ENCODE data around the gene CTRB1. TPM values are rescaled to one million over a fixed set of nuclear protein-coding genes. Genes with fewer than 3 reads are reported as not detected.
"Not testable (repeated sequence)": the region's sequence is repeated elsewhere in the genome, so short reads cannot be mapped to it uniquely, and the experiment has no call there.

The CTRB1 gene
- total RNA-seq, 2 donors from 2014 or later: not detected

DNA sequence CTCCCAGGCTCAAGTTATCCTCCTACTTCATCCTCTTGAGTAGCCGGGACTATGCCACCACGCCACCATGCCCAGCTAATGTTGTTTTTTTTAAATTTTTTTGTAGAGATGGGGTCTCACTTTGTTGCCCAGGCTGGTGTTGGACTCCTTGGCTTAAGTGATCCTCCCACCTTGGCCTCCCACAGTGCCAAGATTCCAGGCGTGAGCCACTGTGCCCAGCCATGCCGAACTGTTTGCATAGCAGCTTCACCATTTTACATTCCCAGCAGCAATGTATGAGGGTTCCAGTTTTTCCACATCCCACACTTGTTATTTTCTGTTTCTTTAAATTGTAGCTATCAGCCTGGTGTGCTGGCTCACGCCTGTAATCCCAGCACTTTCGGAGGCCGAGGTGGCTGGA lies 2.2 kb upstream of the CTRB1 start:
- no peak overlapping the region for H3K27ac Mint-ChIP-seq
- DNase-seq (ENCODE audit: low spot score in 2 of 2) (no peak), ATAC-seq (no peak)
- H3K36me3 Mint-ChIP-seq: no peaks in the 10 kb centered on the region
- H3K9me3 Mint-ChIP-seq: no peaks in the 10 kb centered on the region

DNA sequence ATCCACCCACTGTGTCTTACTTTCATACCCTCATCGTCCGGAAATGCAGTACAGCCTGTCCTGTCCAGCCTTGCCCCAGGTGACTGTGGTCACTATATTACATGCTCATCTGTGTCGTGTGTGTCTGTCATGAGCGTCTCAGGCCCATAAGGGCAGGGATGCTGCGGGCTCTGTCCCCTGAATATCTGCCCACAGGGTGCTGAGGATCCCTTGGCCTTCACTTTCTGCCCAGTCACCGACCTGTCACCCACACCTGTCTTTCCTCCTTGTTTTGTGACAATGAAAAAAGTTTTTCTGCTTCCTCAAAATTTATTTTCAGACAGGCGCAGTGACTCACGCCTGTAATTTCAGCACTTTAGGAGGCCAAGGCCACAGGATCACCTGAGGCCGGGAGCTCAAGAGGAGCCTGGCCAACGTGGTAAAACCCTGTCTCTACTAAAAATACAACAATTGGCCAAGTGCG lies 1.4 kb upstream of the CTRB1 start:
- ATAC-seq: no peak
- Mint-ChIP-seq H3K27ac (peak overlapping the region in 1 of 2 donors; percentile 48), H3K36me3 (no peaks in the 10 kb centered on the region), H3K9me3 (no peaks in the 10 kb centered on the region)
- DNase-seq (ENCODE audit: low spot score in 2 of 2): no peak

DNA sequence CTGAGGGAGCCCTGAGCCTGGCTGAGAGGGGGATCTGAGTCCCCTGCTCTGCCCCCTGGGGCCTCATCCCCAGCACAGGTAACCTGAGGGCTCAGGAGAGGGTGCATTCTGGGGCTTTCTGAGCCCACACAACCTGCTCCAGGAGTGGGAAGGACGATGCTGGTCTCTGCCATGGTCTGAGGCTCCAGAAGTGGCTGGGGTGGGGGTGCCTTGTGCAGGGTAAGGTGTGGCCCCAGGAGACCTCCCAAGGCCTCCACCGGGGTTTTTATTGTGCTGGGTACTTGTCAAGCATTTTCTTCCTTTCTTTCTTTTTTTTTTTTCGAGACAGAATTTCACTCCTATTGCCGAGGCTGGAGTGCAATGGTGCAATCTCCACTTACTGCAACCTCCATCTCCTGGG lies 300 bp downstream of the CTRB1 start:
- Mint-ChIP-seq H3K36me3 (no peaks in the 10 kb centered on the region), H3K27ac (peak overlapping the region in 1 of 2 donors; percentile 89), H3K9me3 (no peaks in the 10 kb centered on the region)
- ATAC-seq (no peak), DNase-seq (ENCODE audit: low spot score in 2 of 2) (no peak)

DNA sequence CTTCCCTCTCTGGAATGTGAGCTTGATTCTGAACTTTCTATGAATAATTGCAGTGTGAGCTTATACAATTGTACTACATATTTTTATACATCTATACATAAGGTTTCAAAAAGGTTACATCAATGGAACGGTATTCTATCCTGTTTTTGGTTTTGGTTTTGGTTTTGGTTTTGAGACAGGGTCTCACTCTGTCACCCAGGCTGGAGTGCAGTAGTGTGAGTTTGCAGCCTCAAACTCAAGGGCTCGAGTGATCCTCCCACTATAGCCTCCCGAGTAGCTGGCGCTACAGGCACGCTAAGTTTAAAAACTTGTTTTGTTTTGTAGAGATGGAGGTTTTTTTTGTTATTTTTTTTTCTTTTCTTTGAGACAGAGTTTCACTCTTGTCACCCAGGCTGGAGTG lies 1.1 kb downstream of the CTRB1 start:
- no peak for DNase-seq (ENCODE audit: low spot score in 2 of 2)
- no peaks in the 10 kb centered on the region for H3K36me3 Mint-ChIP-seq
- ATAC-seq: peak; percentile 75 to 86
- peak overlapping the region; percentile 69 to 89 for H3K27ac Mint-ChIP-seq
- no peaks in the 10 kb centered on the region for H3K9me3 Mint-ChIP-seq

DNA sequence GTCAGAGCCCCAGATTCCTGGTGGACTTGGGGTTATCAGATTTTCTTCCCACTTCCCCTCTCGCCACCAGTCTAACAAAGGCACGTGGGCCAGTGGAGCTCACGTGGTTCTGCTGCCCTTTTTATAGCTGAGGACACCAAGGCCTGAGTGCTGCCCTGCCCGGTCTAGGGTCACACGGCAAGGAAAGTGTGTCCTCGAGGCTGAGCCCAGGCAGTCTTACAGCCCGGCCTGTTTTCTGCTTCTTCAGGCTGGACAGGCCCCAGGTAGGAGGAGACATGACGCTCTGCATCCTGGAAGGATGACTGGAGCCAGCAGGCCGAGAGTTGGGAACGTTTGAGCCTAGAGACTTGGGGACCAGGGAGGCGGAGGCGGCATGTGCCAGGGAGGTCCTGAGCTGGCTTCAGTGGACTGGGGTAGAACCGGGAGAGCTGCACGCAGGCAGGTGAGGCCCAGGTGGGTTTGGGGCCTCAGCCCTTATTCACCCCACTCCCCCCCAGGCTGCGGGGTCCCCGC lies 3.5 kb downstream of the CTRB1 start:
- no peak for ATAC-seq
- Mint-ChIP-seq H3K27ac (no peak overlapping the region), H3K9me3 (no peaks in the 10 kb centered on the region), H3K36me3 (no peaks in the 10 kb centered on the region)
- DNase-seq (ENCODE audit: low spot score in 2 of 2): no peak

DNA sequence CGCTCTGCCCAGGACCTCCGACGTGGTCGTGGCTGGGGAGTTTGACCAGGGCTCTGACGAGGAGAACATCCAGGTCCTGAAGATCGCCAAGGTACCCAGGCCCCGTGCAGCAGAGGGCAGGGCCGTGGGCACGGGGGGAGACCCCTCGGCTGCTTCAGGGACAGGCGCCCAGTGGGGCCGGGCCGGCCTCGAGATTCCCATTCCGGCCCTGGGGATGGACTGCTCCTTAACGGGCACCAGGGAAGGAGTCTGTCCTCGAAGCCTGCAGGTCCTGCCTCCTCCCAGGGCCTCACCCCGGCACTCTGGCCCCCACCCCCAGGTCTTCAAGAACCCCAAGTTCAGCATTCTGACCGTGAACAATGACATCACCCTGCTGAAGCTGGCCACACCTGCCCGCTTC lies 4.3 kb downstream of the CTRB1 start:
- DNase-seq (ENCODE audit: low spot score in 2 of 2); H3K27ac Mint-ChIP-seq; H3K9me3 Mint-ChIP-seq; ATAC-seq; H3K36me3 Mint-ChIP-seq: not testable (repeated sequence)

DNA sequence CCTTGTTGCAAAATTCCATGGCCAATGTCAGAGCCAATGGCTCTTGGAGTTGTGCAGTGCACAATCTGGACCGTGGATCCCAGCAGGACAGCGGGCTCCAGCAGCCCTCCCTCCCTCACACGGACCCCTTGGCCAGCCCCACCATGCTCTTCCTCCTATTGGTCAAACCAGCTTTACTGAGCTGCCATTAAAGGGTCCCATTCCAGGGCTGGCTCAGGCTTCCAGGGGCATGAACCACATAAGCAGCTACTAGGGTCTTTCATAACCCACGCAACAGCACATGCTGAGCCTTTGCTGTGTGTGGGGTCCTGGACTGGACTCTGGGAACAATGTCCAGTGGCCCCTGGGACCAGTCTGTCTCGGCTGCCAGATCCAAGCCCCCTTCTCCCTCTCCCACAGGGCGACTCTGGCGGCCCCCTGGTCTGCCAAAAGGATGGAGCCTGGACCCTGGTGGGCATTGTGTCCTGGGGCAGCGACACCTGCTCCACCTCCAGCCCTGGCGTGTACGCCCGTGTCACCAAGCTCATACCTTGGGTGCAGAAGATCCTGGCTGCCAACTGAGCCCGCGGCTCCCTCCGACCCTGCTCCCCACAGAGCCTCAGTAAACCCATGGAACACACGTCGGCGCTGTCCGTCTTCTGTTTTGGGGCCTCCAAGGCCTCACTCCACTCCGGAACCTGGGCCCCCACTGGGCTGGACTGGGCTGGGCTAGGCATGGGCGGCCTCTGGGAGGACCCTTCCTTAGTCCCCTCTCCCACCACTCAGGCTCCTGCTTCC lies 5.7 kb downstream of the CTRB1 start:
- H3K27ac Mint-ChIP-seq: peak overlapping the region in 1 of 2 donors; percentile 44
- H3K9me3 Mint-ChIP-seq: no peaks in the 10 kb centered on the region
- H3K36me3 Mint-ChIP-seq: no peaks in the 10 kb centered on the region
- ATAC-seq: no peak
- no peak for DNase-seq (ENCODE audit: low spot score in 2 of 2)

DNA sequence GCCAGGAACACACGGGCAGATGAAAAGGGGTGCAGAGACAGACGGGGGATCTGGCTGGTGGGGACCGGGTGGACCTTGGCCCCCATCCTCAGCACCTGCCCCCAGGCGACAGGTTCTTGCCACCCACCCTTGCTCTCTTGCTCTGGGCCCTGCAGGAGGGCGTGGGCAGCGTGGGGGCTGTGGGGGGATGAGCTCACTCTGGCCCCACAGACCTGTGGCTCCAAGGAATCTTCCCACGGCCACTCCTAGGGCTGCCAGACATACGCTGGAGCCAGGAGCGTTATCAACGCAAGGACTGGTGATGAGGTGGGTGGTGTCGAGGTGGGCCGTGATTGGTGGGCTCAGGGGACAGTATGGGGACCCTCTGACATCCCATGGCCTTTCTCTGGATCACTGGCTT lies 6.3 kb downstream of the CTRB1 start:
- Mint-ChIP-seq H3K27ac (no peak overlapping the region), H3K36me3 (no peaks in the 10 kb centered on the region), H3K9me3 (no peaks in the 10 kb centered on the region)
- no peak for DNase-seq (ENCODE audit: low spot score in 2 of 2)
- no peak for ATAC-seq

DNA sequence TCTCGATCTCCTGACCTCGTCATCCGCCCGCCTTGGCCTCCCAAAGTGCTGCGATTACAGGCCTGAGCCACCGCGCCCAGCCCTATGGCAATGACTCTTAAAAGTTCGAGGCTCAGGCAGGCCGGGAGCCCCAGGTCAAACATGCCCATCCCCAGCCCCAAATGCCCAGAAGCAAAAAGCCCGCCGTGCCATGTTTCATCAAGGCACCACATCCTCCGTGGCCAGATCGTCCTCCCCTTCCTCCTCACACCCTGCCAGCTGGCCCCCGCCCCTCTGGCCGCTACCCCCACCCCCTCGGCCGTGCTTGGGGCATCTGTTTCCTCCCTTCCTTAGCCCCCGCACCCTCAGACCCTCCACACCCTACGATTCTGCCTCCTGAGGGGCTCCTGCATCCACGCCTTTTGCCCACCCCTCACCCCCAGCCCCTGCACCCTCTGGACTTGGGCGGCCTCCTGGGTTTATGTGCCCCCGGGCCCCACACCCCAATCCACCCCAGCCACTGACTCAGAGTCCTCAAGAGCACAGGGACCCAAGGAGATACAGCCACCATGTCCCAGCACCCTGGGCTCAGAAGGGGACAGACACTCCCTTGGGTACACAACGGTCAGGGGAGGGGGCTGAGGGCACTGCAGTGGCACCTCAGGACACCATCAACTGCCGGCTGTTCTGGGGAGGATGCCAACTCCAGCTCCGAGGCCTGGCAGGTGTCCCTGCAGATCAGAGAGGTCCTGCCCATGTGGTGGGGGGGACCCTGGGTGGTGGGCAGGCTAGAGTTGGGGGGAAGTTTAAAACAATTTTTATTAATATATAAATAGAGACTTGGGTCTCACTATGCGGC lies 7.1 kb downstream of the CTRB1 start:
- DNase-seq (ENCODE audit: low spot score in 2 of 2) (no peak), ATAC-seq (no peak)
- H3K36me3 Mint-ChIP-seq: no peaks in the 10 kb centered on the region
- H3K9me3 Mint-ChIP-seq: no peaks in the 10 kb centered on the region
- H3K27ac Mint-ChIP-seq: no peak overlapping the region

DNA sequence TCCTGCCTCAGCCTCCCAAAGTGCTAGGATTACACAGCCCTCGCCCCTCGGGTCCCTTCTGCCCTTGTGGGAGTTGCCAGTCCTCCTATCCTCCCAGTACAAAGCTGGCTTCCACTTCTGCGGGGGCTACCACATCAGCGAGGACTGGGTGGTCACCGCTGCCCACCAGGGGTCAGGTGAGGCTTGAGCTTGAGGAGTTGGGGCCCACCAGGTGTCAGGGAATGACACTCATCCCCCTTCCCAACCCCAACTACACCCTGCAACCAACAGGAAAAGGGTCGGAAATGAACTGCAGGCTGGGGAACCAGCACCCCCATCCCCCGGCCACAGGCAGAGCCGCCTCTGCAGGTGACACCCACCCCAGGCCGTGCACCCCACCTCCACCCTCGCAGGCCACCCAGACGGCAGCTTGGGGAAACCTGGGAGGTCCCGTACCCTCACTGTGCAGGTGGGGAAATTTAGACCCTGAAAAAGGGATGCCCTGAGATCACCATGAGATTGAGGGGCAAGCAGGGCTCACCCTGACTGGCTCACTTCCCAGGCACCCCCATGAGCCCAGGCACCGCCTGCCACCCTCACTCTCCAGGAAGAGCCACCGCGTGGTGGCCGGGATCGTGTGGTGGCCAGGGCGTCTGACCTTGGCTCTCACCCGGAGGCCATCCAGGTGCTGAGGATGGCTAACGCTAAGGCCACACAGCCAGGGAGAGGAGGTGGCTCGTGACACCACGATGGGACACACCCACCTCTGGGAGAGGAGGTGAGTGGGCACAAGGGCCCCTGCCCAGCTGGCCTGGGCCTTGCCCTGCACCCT lies 8.0 kb downstream of the CTRB1 start:
- Mint-ChIP-seq H3K9me3 (no peaks in the 10 kb centered on the region), H3K36me3 (no peaks in the 10 kb centered on the region), H3K27ac (no peak overlapping the region)
- ATAC-seq: no peak
- no peak for DNase-seq (ENCODE audit: low spot score in 2 of 2)

DNA sequence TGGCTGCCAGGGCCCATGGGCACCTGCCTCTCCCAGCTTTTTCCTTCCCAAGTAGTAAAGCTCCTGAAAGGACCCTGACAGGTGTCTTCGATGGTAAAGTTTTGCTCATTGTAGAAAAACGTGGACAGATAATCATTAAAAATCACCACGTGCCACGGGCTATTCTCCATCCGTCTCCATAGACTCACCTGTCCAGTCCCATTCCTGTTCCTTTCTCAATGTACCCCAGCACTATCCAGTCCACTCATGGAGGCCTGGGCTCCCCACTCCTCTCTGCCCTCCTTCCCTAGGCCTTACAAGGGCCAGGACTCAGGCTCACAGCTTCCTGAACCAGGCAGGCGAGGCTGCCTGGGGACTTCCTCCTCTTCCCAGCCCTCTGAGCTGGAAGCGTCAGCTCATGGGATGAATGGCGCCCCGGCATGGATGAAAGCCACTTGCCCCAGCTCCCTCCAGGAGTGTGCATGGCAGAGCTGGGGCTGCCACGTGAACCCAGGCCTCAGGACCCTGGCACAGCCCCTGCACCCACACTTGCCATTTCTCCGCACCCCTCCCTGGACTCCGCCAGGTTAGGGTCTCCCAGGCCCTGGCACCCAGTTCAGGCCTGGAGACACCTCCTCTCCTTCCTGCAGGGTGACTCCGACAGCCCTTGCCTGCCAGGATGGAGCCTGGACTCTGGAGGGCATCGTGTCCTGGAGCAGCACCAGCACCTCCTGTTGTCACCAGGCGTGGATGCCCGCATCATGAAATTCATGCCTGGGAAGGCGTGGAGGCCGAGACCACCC lies 8.8 kb downstream of the CTRB1 start:
- ATAC-seq (no peak), DNase-seq (ENCODE audit: low spot score in 2 of 2) (no peak)
- no peaks in the 10 kb centered on the region for H3K9me3 Mint-ChIP-seq
- no peak overlapping the region for H3K27ac Mint-ChIP-seq
- no peaks in the 10 kb centered on the region for H3K36me3 Mint-ChIP-seq

DNA sequence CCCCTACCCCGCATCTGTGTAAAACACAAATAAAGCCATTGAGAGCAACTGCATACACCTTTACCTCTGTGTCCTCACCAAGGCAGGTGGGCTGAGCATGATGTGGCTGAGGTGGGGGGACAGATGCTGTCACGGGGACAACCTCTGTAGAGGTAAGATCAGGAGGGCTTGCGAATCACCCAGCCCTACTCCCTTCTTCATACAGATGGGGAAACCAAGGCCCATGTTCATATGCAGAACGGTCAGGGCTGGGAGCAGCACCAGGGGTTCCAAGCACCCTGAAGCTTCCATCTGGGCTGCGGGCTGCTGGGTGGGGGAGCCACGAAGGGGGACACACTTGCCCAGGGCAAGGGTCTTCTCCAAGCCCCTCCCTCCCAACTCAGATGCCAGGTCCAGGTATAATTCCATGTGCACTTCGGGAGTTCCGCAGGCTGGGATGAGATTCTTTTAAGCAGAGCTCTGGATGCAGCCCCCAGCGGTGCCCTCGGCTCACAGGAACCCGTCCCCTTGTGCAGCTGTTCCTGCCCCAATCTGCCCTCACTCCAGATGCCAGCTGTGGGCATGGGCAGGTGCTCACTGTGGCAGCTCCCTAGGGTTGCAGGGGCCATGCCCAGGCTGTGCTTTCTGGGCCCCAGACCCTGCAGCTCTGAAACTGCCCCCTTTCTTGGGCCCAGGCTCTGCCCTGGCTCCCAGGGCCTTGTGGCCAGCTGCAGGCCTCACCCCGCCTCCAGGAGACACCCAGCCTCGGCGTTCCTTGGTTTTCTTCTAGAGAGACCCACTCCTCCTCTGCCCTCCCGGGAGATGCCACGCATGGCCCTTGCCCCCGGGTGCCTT lies 9.6 kb downstream of the CTRB1 start:
- ATAC-seq: no peak
- DNase-seq (ENCODE audit: low spot score in 2 of 2): no peak
- Mint-ChIP-seq H3K9me3 (no peaks in the 10 kb centered on the region), H3K27ac (no peak overlapping the region), H3K36me3 (no peaks in the 10 kb centered on the region)

DNA sequence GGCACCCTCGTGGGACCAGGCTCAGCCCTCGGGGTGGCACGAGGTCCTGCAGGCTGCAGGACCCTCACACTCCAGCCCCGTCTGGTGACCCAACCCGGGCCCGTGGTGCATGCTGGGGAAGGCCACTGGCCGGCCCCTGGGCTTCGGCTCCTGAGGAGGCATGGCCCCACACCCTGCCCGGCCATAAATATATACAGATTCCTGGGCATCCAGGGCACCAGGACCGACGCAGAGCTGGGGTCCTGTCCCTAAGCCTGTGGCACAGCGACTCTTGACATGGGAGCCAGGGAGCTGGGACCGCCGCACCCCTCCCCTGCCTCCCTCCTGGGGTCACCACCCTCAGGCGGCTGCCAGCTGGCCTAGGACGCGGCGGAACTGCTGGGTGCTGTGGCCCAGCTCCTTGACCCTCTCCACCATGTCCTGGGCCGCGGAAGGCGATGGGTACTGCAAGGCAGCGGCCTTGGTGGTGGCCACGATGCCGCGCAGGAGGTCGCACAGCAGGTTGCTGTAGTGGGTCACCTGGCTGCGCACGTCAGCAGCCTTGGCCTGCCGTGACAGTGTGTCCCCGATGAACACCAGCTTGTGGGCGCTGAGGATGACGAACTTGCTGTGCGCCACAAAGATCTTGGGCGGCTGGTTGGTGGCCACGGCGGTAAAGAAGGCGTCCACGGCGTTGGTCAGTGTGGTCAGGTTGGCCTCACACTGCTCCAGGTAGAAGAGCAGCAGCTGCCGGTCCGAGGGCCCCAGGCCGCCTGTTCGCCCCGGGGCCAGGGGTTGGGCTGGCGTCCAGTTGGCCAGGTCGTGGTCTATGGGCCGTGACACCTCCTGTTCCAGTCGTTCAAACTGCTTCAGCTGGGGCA lies 10.6 kb downstream of the CTRB1 start:
- DNase-seq (ENCODE audit: low spot score in 2 of 2) (no peak), ATAC-seq (no peak)
- H3K9me3 Mint-ChIP-seq: no peaks in the 10 kb centered on the region
- H3K27ac Mint-ChIP-seq: no peak overlapping the region
- no peaks in the 10 kb centered on the region for H3K36me3 Mint-ChIP-seq

DNA sequence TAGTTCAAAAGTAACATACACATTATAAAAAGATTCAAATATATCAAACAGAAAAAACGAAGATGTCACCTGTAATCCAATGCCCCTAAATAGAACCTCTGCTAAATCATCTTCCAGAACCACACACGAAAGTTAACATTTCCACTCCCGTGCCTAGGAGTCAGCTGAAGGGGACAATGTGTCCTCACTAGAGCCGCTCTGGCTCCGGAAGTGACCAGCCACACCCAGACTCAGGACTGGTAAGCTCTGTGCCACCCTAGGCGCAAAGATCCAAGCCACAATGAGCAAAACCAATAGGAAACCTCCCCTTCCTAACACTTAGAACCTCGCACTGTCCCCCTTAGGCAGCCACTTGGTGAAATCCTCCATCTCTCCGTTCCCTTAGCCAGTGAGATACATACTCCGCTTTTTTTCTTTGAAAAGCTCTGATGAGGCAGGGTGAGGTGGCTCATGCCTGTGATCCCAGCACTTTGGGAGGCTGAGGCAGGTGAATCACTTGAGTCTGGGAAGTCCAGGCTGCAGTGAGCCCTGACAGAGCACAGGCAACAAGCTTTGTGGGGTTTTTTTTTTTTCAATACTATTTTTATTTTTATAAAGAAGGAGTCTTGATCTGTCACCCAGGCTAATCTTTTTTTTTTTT lies 11.8 kb downstream of the CTRB1 start:
- DNase-seq (ENCODE audit: low spot score in 2 of 2) (no peak), ATAC-seq (no peak)

More for the DNA sequence above, 11.8 kb downstream of the CTRB1 start:
- Mint-ChIP-seq H3K9me3 (no peaks in the 10 kb centered on the region), H3K36me3 (no peaks in the 10 kb centered on the region), H3K27ac (no peak overlapping the region)

Data from activated naive CD4-positive, alpha-beta T cell treated with anti-CD3 and anti-CD28 coated beads, Interleukin-2, amount 50 U/mL, for 72 hours (primary cell).